ENCODE results near the gene COX19.

DNA sequence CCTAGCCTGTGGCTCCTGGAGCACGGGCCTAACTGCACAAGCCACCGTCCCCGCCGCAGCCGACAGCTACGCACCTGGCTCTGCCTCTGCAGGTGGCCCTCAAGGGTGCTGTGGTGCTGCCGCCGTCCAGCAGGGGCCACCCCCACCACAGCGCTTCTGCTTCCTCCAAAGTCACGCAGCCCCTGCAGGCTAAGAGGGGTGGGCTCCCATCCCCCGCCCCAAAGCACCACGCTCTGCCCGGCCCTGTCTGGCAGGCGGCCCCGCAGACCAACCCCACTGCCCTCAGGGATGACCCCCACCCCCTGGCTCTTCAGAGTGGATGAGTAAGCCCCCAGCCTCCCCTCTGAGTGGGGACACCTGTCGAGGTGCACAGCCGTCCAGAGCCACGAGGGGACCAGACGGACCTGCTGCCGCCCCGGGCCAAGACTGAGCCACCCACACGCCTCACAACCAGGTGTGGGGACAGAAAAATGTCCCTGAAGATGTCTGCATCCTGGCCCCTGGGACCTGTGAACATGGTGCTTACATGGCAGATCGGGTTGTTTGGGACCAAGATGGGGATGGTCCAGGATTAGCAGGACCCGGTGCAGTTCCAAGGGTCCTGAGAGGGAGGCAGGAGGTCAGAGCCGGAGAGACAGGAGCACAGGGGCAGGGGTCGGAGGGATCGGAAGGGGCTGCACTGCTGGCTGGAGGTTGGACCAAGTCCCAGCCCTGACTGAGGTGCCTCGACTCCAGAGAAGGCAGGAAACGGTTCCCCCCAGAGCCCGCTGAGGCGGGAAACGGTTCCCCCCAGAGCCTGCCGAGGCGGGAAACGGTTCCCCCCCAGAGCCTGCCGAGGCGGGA, 11.9 kb downstream of the COX19 start:
- TF ChIP-seq CTCF (conservative IDR thresholded peaks at IDR 0.05 in 1 of 2, IDR thresholded peaks at IDR 0.05 in 1 of 2; ENCODE audit: extremely low read depth in 1 of 2, insufficient read depth in 1 of 2, low read depth in 1 of 2, low read length in 2 of 2) (no peak), EZH2 (IDR thresholded peaks at IDR 0.05; ENCODE audit: borderline replicate concordance, low read length) (no peak)

Measured in mammary epithelial cell (primary cell).